GM21367 (cell line): ENCODE measurements around the gene ZNF430.
"Not testable (repeated sequence)": the region's sequence is repeated elsewhere in the genome, so short reads cannot be mapped to it uniquely, and the experiment has no call there.

Source experiments
- ATAC-seq: cut with Tn5 transposase; IDR thresholded peaks from one replicate; pipeline ENCODE4 v1.9.1; 2021; ENCODE audit not compliant: unreplicated experiment

ZNF430 gene

DNA sequence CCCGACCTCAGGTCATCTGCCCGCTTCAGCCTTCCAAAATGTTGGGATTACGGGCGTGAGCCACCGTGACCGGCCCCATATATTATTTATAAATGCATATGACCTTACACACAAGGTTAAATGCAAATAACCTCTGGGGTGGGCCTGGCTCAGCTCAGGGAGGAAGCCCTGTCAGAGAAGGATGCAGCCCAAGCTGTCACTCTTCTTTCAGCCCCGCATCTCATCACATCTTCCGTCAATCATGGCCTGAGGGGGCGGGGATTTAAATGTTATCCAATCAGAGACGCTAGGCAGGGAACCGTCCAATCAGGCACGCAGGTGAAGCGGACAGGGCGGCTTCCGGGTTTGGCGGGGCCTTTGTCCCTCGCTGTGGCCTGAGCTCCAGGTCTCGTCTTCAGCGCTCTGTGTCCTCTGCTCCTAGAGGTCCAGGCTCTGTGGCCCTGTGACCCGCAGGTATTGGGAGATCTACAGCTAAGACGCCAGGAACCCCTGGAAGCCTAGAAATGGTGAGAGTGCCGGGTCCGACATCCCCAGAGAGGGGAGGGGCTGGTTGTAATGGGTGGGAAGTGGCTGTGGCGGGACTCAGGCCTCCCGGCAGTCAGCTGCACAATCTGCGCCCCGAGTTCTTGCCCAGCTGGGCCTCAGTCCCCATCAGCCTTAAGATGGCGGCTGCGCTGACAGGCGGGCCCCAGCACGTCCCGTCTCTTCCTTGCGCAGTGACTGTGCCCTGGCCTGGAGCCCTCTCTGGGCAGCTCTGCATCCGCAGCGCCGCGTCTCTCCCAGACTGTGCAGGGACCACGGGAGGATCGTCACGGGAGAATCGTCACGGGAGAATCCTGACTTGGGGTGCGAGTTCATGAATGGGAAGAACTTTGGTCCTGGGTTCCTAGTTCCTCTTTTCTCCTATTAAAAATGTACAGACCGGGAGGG lies at the start of gene ZNF430:
ZNF430 (plus strand) TSS at position 360 of the 930 bp plus-strand sequence; CDS start at position 504, 144 bp downstream.
- ATAC-seq = peak; percentile 87

DNA sequence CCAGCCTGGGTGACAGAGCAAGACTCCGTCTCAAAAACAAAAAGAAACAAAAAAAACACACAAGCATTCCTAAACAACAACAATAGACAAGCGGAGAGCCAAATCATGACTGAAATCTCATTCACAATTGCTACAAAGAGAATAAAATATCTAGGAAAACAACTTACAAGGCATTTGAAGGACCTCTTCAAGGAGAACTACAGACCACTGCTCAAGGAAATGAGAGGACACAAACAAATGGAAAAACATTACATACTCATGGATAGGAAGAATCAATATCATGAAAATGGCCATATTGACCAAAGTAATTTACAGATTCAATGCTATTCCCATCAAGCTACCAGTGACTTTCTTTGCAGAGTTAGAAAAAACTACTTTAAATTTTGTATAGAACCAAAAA lies 27.7 kb upstream of the ZNF430 start:
- ATAC-seq = not testable (repeated sequence)

DNA sequence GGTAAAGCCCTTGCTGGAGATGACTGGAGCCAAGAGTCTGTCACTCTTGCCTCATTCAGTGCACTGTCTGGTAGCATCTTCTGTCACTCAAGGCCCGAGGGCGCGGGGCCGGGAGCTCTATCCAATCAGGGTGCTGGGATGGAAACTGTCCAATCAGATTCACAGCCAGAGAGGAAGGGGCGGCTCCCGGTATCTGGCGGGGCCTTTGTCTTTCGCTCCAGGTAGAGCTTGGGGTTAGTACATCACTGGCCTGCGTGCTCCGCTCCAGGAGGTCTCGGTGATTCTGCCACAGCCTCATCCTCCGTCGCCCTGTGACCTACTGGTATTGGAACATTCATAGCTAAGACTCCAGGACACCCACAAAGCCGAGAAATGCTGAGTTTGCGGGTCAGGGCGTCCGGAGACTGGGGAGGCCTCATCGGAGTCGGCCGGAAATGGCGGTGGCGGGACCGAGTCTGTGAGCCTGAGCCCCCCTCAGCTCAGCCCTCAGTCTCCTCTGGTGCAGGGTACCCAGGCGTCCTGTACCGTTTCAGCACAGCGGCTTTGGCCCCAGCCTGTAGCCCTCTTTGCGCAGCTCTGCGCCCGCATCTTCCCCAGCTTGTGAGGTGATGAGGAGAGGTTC lies 20.6 kb upstream of the ZNF430 start:
- ATAC-seq = peak; percentile 98

DNA sequence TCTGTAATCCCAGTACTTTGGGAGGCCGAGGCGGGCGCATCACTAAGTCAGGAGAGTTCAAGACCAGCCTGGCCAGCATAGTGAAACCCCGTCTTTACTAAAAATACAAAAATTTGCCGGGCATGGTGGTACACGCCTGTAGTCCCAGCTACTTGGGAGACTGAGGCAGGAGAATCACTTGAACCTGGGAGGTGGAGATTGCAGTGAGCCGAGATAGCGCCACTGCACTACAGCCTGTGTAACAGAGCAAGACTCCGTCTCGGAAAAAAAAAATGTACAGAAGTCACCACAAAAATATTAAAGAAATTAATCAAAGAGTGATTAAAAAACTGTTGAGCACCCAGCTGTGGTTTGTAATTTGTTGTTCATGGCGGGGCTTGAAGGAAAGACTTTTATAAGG lies 781 bp downstream of the ZNF430 start:
- ATAC-seq = not testable (repeated sequence)

DNA sequence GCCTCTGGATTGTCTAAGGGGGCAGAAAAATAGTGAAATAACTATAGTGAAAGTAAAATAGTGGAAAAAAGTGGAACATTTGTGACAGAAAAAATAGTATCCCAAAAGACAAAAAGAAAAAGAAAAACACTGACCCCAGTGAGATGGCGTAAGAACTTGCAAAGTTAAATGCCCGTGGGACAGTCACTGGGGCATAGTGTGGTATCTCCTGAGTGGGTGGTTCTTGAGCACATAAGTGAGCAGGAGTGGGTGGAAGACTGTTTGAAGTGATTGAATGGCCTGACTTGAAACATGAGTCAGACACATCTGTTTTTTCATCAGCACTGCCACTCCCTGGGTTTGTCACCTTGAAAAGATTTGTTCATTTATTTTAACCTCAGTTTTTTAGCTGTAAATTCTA lies 2.5 kb downstream of the ZNF430 start:
- no peak for ATAC-seq

DNA sequence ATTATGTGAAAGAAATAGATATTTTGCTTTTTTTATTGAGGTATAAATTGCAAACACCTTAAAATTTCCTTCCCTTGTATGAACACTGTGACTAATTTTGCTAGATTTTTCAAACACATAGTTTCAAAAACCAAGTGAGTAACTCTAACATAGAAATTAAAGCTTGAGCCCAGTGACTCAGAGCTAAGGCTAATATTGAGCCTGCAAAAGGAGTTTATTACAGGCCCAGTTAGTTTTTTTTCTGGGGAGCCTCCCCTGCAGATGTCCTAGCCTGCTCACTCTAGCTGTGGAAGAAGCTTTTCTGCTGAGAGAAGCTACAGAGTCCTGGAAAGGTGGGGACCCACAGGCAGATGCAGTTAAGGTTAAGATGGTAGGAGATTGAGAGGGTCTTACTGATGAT lies 3.4 kb downstream of the ZNF430 start:
- no peak for ATAC-seq

DNA sequence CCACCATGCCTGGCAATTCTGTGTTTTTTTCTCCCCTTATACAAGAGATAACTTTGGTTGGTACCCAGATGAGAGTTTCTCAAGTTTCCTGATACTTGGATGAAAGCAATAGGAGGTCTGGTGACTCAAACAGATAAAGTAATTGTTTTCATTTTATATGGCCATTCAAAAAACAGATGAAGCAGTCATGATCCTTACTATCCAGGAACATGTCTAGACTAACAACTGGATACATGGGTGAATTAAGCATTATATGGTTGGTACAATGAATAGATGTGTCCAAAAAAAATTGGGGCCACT lies 8.5 kb downstream of the ZNF430 start:
- no peak for ATAC-seq

DNA sequence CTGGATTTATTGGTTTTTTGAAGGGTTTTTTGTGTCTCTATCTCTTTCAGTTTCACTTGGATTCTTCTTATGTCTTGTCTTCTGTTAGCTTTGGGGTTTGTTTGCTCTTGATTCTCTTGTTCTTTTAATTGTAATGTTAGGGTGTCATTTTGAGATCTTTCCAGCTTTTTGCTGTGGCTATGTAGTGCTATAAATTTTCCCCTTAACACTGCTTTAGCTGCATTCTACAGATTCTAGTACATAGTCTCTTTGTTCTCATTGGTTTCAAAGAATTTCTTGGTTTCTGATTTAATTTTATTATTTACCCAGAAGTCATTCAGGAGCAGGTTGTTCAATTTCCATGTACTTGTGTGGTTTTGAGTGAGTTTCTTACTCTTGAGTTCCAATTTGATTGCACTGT lies 24.6 kb downstream of the ZNF430 start:
- no peak for ATAC-seq

DNA sequence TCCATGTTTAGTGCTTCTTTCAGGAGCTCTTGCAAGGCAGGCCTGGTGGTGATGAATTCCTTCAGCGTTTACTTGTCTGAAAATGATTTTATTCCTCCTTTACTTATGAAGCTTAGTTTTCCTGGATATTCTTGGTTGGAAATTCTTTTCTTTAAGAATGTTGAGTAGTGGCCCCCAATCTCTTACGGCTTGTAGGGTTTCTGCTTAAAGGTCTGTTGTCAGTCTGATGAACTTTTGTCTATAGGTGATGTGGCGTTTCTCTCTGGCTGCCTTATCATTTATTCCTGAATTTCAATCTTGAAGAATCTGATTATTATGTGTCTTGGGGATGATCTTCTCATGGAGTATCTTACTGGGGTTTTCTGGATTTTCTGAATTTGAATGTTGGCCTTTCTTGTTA lies 26.0 kb downstream of the ZNF430 start:
- ATAC-seq = no peak

DNA sequence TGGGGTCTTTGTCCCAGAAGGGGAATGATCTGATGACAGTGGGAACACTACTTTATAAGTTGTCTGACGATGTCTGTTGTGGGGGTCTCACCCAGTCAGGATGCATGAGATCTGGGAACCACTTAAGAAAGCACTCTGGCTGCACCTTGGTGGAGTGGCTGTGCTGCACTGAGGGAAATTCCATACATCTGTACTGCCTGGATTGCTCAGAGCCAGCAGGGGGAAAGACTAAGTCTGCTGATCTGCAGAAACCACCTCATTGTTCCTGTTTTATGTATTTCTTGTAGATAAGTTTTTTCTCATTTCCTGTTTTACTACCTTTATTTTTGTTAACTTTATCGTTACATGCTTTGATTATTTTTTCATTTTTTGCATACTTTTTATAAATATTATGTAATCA lies 27.3 kb downstream of the ZNF430 start:
- no peak for ATAC-seq

DNA sequence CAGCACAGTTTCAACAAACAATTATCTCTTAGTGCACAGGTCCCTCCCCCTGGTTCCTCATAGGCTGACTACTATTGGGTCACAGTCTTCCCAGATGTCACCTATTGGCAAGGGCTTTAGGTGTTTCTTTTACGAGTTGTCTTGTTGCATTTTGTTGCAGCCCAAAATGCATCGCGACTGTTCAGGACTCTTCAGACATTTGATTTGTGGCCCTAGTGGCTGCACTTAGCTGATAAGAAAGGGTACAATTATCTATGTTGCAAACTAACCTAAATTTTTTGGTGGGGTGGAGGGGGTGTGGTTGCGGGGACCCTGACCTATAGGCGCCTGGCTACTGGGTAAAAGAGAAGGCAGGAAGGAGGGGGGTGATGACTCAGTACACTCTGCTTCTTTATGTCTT lies 32.4 kb downstream of the ZNF430 start:
- no peak for ATAC-seq

DNA sequence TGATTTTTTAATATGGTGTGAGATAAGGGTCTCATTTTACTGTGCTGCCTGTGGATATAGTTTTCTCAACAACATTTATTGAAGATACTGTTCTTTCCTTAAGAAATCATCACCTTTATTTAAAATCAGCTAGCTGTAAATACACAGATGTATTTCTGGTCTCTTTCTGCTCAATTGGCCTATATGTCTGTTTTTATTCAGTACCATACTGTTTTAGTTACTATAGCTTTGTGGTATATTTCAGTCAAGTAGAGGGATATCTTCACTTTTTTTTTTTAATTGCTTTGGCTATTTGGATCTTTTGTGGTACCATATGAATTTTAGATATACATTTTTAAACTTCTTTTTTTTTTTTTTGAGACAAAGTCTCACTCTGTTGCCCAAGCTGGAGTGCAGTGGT lies 44.9 kb downstream of the ZNF430 start:
- ATAC-seq = no peak

DNA sequence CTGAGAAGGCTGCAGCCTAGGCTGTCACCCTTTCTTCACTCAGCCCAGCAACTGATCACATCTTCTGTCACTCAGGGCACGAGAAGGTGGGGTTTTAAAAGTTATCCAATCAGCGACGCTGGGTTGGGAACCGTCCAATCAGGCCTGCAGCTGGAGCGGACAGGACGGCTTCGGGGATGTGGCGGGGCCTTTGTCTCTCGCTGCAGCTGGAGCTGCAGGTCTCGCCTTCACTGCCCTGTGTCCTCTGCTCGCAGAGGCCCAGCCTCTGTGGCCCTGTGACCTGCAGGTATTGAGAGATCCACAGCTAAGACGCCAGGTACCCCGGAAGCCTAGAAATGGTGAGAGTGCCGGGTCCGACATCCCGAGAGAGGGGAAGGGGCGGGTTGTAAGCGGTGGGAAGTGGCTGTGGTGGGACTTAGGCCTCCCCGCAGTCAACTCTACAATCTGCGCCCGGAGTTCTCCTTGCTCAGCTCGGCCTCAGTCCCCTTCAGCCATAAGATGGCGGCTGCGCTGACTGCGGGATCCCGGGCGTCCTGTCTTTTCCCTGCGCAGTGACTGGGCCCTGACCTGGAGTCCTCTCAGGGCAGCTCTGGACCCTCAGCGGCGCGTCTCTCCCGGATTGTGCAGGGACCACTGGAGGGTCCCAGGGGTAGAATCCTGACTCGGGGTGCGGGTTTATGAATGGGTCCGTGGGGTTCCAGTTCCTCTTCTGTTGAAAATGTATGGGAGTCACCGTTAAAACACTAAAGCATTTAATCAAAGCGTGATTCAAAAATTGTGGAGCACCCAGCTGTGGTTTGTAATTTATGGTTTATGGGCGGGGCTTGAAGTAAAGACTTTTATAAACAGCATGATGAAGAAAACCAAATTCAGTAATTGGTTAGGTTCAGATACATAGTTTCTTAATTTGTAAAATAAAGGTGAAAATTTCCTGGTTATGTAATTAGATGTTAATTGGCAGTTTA lies 61.8 kb downstream of the ZNF430 start, which contains the start of gene ZNF714:
ZNF714 (plus strand) TSS at position 193 of the 965 bp plus-strand sequence. CDS start 16,066 bp downstream, outside the sequence.
- ATAC-seq = peak; percentile 97

DNA sequence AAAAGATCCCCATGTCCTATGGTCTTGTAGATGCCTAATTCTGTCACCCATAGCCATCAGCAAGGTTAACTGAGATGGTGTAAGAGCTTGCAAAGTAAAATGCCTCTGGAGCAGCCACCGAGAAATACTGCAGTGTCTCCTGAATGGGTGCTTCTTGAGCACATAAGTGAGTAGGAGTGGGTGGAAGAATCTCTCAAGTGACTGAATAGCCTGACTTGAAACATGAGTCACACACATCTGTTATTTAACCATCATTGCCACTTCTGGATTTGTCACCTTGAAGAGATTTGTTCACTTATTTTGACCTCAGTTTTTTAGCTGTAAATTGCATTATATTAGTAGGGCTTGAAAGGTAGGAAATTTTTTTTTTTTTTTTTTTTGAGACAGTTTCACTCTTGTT lies 63.9 kb downstream of the ZNF430 start:
- no peak for ATAC-seq

DNA sequence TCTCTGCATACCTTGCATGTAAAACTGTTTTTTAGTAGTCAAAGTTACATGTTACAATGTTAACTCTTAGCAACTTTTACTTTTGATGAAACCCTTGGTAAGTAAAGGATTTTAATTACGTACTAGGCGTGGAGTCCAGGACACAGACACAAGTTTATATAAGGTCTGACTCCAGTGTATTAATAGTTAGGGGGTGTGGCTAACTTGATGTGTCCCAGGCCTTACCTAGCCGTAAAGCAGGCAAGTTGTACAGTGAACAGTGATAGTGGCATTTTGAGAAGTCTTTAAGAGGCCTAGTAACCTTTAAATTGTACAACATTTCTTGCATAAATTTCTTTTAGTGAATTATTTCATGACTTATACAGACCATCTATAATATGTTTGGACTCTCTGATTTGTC lies 67.4 kb downstream of the ZNF430 start:
- ATAC-seq = no peak

DNA sequence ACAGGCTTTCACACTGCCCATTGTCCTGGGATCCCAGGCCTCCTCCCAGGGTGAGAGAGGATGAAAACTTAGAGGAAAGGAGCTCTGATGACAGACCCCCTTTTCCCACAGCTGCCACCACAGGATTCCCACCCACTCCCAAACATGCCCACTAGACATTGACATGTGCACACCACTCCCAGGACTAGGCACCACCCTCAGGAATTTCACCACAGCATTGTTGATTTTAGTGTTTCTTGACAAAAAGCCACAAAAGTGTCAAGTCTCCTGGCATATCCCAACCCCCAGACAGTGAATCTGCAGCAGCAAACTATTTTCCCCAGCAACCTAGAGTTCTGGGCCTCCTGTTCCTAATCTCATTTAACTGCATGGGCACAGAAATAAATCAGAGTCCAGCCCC lies 71.7 kb downstream of the ZNF430 start:
- ATAC-seq = no peak

DNA sequence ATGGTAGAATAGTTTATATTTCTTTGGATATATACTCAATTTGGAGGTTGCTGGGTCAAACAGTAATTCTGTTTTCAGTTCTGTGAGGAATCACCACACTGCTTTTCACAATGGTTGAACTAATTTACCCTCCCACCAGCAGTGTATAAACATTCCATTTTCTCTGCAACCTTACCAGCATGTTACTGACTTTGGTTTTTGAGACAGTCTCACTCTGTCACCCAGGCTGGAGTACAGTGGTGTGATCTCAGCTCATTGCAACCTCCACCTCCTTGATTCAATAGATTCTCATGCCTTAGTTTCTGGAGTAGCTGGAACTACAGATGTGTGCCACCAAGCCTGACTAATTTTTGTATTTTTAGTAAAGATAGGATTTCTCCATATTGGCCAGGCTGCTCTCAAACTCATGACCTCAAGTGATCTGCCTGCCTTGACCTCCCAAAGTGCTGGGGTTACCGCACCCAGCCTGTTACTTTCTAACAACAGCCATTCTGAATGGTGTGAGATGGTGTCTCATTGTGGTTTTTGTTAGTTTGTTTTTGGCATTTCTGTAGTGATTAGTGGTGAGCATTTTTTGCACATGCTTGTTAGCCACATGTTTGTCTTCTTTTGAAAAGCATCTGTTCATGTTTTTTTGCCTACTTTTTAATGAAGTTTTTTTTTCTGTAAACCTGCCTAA lies 74.0 kb downstream of the ZNF430 start:
- ATAC-seq = no peak

DNA sequence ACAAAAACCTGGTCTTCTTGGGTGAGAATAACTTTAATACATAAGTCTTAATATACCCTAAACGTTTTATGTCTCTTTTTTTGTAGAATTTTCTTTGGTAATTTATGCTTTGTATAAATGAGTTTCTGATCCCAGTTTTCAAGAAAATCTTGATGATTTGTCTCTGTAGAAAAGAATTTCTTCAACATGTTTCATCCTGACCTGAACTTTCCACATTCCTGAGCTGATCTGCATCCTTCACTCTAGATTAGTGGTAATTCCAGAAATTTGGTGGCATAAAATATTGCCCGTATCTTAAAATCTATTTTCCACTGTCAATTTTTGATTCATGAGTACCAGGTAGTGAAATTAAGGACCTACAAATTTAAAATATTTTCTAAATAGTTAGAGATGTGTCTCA lies 77.8 kb downstream of the ZNF430 start:
- ATAC-seq = no peak

DNA sequence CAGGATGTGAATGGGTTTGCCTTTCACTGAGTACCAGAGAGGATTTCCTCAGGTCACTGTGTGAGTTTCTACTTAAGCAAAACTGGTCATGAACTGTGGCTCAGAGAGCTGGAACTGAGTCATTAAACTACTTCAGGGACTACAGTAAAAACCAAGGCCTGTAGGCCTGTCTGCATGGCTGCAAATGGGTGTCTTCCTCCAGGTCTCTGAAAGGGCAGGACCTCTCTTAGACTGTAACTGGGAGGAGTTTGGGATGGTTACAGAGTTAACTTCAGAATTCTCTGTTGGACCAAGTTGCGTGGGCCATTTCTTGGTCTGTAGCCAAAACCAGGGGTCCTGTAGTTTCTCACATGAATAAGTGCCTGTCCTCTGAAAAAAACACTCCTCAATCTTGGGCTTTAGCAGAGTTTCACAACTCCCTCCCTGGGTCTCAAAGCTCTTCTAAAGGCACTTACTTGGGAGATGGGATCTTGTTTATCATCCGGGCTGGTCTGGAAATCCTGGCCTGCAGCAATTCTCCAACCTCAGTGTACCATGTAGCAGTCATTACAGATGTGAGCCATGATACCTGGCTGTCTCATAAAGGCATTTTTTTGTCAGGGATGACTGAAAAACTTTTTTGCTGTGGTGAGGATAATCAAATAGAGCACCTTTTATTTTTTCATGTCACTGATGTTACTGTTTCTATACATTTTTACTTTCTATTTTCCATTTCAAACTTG lies 81.2 kb downstream of the ZNF430 start:
- no peak for ATAC-seq

DNA sequence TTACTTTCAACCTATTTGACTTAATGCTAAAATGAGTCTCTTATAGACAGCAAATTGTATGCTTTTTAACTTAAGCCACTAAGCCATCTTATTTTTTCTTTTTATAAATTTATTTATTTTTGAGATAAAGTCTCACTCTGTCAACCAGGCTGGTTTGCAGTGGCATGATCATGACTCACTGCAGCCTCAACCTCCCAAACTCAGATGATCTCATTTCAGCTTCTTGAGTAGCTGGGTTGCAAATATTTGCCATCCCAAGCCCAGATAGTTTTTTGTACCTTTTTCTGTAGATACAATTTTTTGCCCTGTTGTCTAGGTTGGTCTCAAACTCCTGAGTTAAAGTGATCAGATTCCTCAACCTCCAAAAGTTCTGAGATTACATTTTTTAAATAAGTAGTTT lies 88.7 kb downstream of the ZNF430 start:
- no peak for ATAC-seq
